HepG2 (cell line): Measurements from ENCODE around the gene KCNMA1. TPM values are rescaled to one million over a fixed set of nuclear protein-coding genes. Genes with fewer than 3 reads are reported as not detected.

Experiments
- ATAC-seq: fragments of 200-7000 bp; cut with Tn5 transposase; 3 replicates; pipeline ENCODE4 v1.9.1; 2020; ENCODE audit warnings: mild to moderate bottlenecking, moderate library complexity
- BruUV-seq: library from RNA; stranded (reverse); fragments of 400-500 nt; replicated peaks from 2 replicates; lab custom pipeline; 2021; lab: Mats Ljungman, UMichigan
- CTCF ChIA-PET: fragments of 300-600 bp; formaldehyde crosslinking; extraction: SDS; loops from one replicate; lab custom pipeline; 2021; ENCODE audit warnings: low total read pairs, inconsistent platforms, low intra/inter-chr PET ratio; lab: Yijun Ruan, JAX
- POLR2A ChIA-PET: fragments of 350-600 bp; sonication (Branson Sonifier 250); formaldehyde crosslinking; loops from one replicate; lab custom pipeline; 2020; ENCODE audit warnings: antibody characterized with exemption, inconsistent platforms; lab: Yijun Ruan, JAX
- DNase-seq: peaks from one replicate; pipeline ENCODE4 v3.0.0-alpha.2; 2015; ENCODE audit warnings: low spot score
- FAIRE-seq: peaks from 3 replicates; lab custom pipeline; 2011; peaks lifted over from hg19 to GRCh38; lab: Jason Lieb, UNC
- H2AFZ ChIP-seq: one replicate; pipeline ENCODE4 v1.6.1; 2011; ENCODE audit warnings: low read length, inconsistent platforms
- H3K27ac ChIP-seq: fragments of 300-600 bp; 3 replicates; pipeline ENCODE4 v1.8.0; 2011; ENCODE audit warnings: mixed run types, mild to moderate bottlenecking, mixed read lengths, low read length, inconsistent platforms; ENCODE audit not compliant: insufficient read depth; ENCODE audit errors: extremely low read length
- H3K27me3 ChIP-seq, 2 experiments: fragments of 200-600 bp in 1 of 2; 2 replicates in 1 of 2; 3 replicates in 1 of 2; pipeline versions ENCODE4 v1.6.0 to v1.8.0; 2011; ENCODE audit warnings: low read length in 2 of 2, mild to moderate bottlenecking in 2 of 2, moderate library complexity in 2 of 2, inconsistent platforms in 1 of 2; ENCODE audit not compliant: insufficient read depth in 2 of 2, control insufficient read depth in 1 of 2
- H3K36me3 ChIP-seq, 2 experiments: fragments of 200-600 bp in 1 of 2; replicated peaks in 1 of 2; 2 replicates in 1 of 2; 3 replicates in 1 of 2; pipeline versions ENCODE4 v1.5.1 to v1.8.0; 2011; ENCODE audit warnings: low read length in 2 of 2, inconsistent platforms in 1 of 2; ENCODE audit not compliant: insufficient read depth in 2 of 2, control insufficient read depth in 1 of 2
- H3K4me1 ChIP-seq: 2 replicates; pipeline ENCODE4 v1.5.1; 2012; ENCODE audit warnings: low read length, inconsistent platforms; ENCODE audit not compliant: insufficient read depth
- H3K4me2 ChIP-seq: 2 replicates; pipeline ENCODE4 v1.6.0; 2011; ENCODE audit warnings: low read depth, low read length, inconsistent platforms
- H3K4me3 ChIP-seq, 3 experiments: fragments of 200-600 bp in 1 of 3; sonication (generic), shearing (Covaris generic) in 1 of 3; replicated peaks in 1 of 3; 2 replicates each; pipeline ENCODE4 v1.5.1; 2011 to 2016; ENCODE audit warnings: low read length in 3 of 3, inconsistent platforms in 2 of 3, low read depth in 2 of 3, mild to moderate bottlenecking in 2 of 3, control low read depth in 1 of 3, mixed read lengths in 1 of 3; ENCODE audit not compliant: insufficient read depth in 1 of 3
- H3K79me2 ChIP-seq: one replicate; pipeline ENCODE4 v1.6.1; 2011; ENCODE audit warnings: low read length, inconsistent platforms; ENCODE audit not compliant: insufficient read depth
- H3K9ac ChIP-seq: 2 replicates; pipeline ENCODE4 v1.6.0; 2011; ENCODE audit warnings: mild to moderate bottlenecking, low read depth, low read length, inconsistent platforms; ENCODE audit not compliant: insufficient read depth
- H3K9me3 ChIP-seq: 2 replicates; pipeline ENCODE4 v1.5.1; 2012; ENCODE audit warnings: mild to moderate bottlenecking, low read length
- H4K20me1 ChIP-seq: 2 replicates; pipeline ENCODE4 v1.6.0; 2011; ENCODE audit warnings: inconsistent platforms, mild to moderate bottlenecking, low read length, moderate library complexity; ENCODE audit not compliant: insufficient read depth
- ARNT ChIP-seq: fragments of 450-650 bp; IDR thresholded peaks from 2 replicates; pipeline ENCODE4 v1.6.1; 2017
- EZH2 ChIP-seq: conservative IDR thresholded peaks from 2 replicates; pipeline ENCODE4 v1.6.1; 2012; ENCODE audit warnings: mild to moderate bottlenecking, low read depth, low read length, moderate library complexity
- MTA1 ChIP-seq: sonication (generic); formaldehyde crosslinking; IDR thresholded peaks from 2 replicates; pipeline ENCODE4 v1.4.0; 2020; ENCODE audit warnings: missing genetic modification reagents, mild to moderate bottlenecking, borderline replicate concordance
- SMARCE1 ChIP-seq: fragments of 450-650 bp; IDR thresholded peaks from 2 replicates; pipeline ENCODE4 v1.6.1; 2017; ENCODE audit warnings: borderline replicate concordance
- ZHX2 ChIP-seq, 2 experiments: sonication (generic) in 1 of 2; formaldehyde crosslinking in 1 of 2; IDR thresholded peaks; 2 replicates each; pipeline versions ENCODE4 v1.6.1 to v1.9.0; 2014 to 2022; ENCODE audit warnings: antibody characterized with exemption in 1 of 2, borderline replicate concordance in 1 of 2, inconsistent platforms in 1 of 2, low read depth in 1 of 2, missing genetic modification reagents in 1 of 2
- ZNF205 ChIP-seq: IDR thresholded peaks from 2 replicates; pipeline ENCODE4 v1.6.1; 2018; ENCODE audit warnings: missing biosample characterization, missing genetic modification reagents
- ZNF280B ChIP-seq: sonication (generic); formaldehyde crosslinking; IDR thresholded peaks from 2 replicates; pipeline ENCODE4 v1.5.0; 2020; ENCODE audit warnings: missing genetic modification reagents, mild to moderate bottlenecking, borderline replicate concordance
- ZNF547 ChIP-seq: sonication (generic); formaldehyde crosslinking; IDR thresholded peaks from 2 replicates; pipeline ENCODE4 v1.5.1; 2020; ENCODE audit warnings: mild to moderate bottlenecking, missing genetic modification reagents
- WGBS: methylation state at CpG from one replicate; pipeline ENCODE4 v1.1.6; 2017; ENCODE audit warnings: low lambda C conversion rate; 5-methylcytosine and 5-hydroxymethylcytosine counted together
- in situ Hi-C: cut with HindIII; loops from 2 replicates; pipeline ENCODE4 v1.10.0; 2017; ENCODE audit warnings: low pct_unique_long_range_greater_than_20kb; ENCODE audit not compliant: extremely low pct_ligation_motif_present
- intact Hi-C: fragments of 100-400 bp; cut with micrococcal nuclease; formaldehyde crosslinking; loops from one replicate; pipeline ENCODE4 v1.10.0; 2022; ENCODE audit not compliant: unreplicated experiment
- polyA plus RNA-seq, 8 experiments: library from polyadenylated mRNA; depleted of rRNA in 3 of 8; stranded (reverse) in 7 of 8; unstranded in 1 of 8; fragments of >200 nt; fragmentation: Illumina TruSeq in 4 of 8; extraction: Trizol in 4 of 8; gene quantifications; 2 replicates each; pipeline versions ENCODE4 v1.2.1 to v1.2.3, GENCODE V29; 2011 to 2016; ENCODE audit warnings: low read depth in 4 of 8, missing spikeins in 1 of 8, mixed read lengths in 1 of 8; ENCODE audit not compliant: insufficient read depth in 1 of 8
- total RNA-seq, 5 experiments: library from RNA; depleted of rRNA; stranded (reverse); fragments of >200 nt; fragmentation: Illumina TruSeq; extraction: Trizol; gene quantifications; 2 replicates each; pipeline ENCODE4 v1.2.3, GENCODE V29; 2016; ENCODE audit warnings: low read depth in 1 of 5
- TF ChIP-seq, protein P1 (sequence below): sonication (generic); formaldehyde crosslinking; IDR thresholded peaks from 2 replicates; pipeline ENCODE4 v1.8.0; 2022; ENCODE audit warnings: missing genetic modification reagents, low read depth, mild to moderate bottlenecking, borderline replicate concordance
- TF ChIP-seq, protein P2 (sequence below): IDR thresholded peaks from 2 replicates; pipeline ENCODE4 v1.6.1; 2016; ENCODE audit warnings: control low read depth

Gene KCNMA1
- total and polyA plus RNA-seq, 2 of the 13 experiments (the other 11 are each of a cell fraction or from before 2014, with no cell fraction given), result 0.02 TPM; not detected in 1

GRCh38 chr10:77339166-77339565 lies 298.4 kb downstream of the KCNMA1 start (continued):
- TF ChIP-seq ZHX2 (IDR thresholded peaks at IDR 0.05; ENCODE audit: low read depth) (no peak), ZHX2 (CRISPR knock-in tag; IDR thresholded peaks at IDR 0.05; ENCODE audit: borderline replicate concordance) (no peak)
- TF ChIP-seq, all 625 proteins: peak for 0

- Histone ChIP-seq H3K4me1 (peaks cover 15% of the 10 kb centered on the region), H3K4me2 (no peak overlapping the region), H3K27ac (no peak overlapping the region), H3K79me2 (no peaks in the 10 kb centered on the region), H3K4me3 (no peak overlapping the region), H3K27me3 (no peaks in the 10 kb centered on the region; a peak in 1 of 5 replicates), H3K9ac (no peak overlapping the region), H4K20me1 (no peaks in the 10 kb centered on the region), H3K36me3 (no peaks in the 10 kb centered on the region), H3K9me3 (peaks cover 6% of the 10 kb centered on the region; the same call in 1 of the 2 replicates), H2AFZ (no peak overlapping the region)
- POLR2A ChIA-PET, result no interaction called here
- intact Hi-C loops (no loop called here), in situ Hi-C loops (no loop called here)
- no peak for DNase-seq
- no TSS peak for BruUV-seq
- no peak for ATAC-seq
- CTCF ChIA-PET, result no interaction called here
- 22% methylated on average over 4 of the region's 4 CpGs for WGBS
- FAIRE-seq, result no peak
- TF ChIP-seq, protein P1, sequence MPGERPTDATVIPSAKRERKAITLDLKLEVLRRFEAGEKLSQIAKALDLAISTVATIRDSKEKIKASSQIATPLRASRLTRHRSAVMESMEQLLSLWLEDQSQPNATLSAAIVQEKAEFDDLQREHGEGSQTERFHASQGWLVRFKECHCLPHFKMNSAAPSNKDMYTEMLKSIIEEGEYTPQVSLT (CRISPR knock-in tag), result no peak
- no peak for TF ChIP-seq ZNF547
- TF ChIP-seq, protein P2, sequence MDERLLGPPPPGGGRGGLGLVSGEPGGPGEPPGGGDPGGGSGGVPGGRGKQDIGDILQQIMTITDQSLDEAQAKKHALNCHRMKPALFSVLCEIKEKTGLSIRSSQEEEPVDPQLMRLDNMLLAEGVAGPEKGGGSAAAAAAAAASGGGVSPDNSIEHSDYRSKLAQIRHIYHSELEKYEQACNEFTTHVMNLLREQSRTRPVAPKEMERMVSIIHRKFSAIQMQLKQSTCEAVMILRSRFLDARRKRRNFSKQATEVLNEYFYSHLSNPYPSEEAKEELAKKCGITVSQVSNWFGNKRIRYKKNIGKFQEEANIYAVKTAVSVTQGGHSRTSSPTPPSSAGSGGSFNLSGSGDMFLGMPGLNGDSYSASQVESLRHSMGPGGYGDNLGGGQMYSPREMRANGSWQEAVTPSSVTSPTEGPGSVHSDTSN (CRISPR knock-in tag), result no peak
- TF ChIP-seq ARNT, result no peak
- TF ChIP-seq MTA1 (CRISPR knock-in tag), result no peak
- no peak for TF ChIP-seq SMARCE1
- TF ChIP-seq ZNF280B, result no peak
- no peak for TF ChIP-seq EZH2
- no peak for TF ChIP-seq ZNF205
Measured at GRCh38 chr10:77338143-77338542, 299.5 kb downstream of the KCNMA1 start.
